Endodermal cell (in vitro differentiated cells): ENCODE data around the gene TPST2. TPM values are rescaled to one million over a fixed set of nuclear protein-coding genes. Genes with fewer than 3 reads are reported as not detected.

Experiments
- DNase-seq: peaks from one replicate; pipeline ENCODE4 v3.0.0-alpha.2; 2017
- H3K27ac ChIP-seq: 2 replicates; pipeline ENCODE4 v1.5.1; 2013; ENCODE audit warnings: mild to moderate bottlenecking, low read depth, low read length, moderate library complexity
- H3K27me3 ChIP-seq: 2 replicates; pipeline ENCODE4 v1.6.1; 2013; ENCODE audit warnings: mild to moderate bottlenecking, low read length, moderate library complexity; ENCODE audit not compliant: insufficient read depth, control insufficient read depth, poor library complexity, severe bottlenecking
- H3K36me3 ChIP-seq: 2 replicates; pipeline ENCODE4 v1.7.0; 2013; ENCODE audit warnings: mild to moderate bottlenecking, low read length, moderate library complexity; ENCODE audit not compliant: control insufficient read depth, insufficient read depth
- H3K4me1 ChIP-seq: one replicate; pipeline ENCODE4 v1.7.0; 2013; ENCODE audit warnings: low read length; ENCODE audit not compliant: control insufficient read depth, insufficient read depth
- H3K4me3 ChIP-seq: 2 replicates; pipeline ENCODE4 v1.5.1; 2013; ENCODE audit warnings: mild to moderate bottlenecking, low read length, moderate library complexity
- H3K9ac ChIP-seq: 2 replicates; pipeline ENCODE4 v1.6.1; 2013; ENCODE audit warnings: mild to moderate bottlenecking, low read length, moderate library complexity; ENCODE audit not compliant: poor library complexity, severe bottlenecking; ENCODE audit errors: extremely low read depth
- H3K9me3 ChIP-seq: 2 replicates; pipeline ENCODE4 v1.6.1; 2013; ENCODE audit warnings: mild to moderate bottlenecking, low read length, moderate library complexity; ENCODE audit not compliant: control insufficient read depth
- H3K27ac Mint-ChIP-seq: 2 replicates; pipeline ENCODE4 v1.8.0; 2020; ENCODE audit warnings: mixed read lengths
- H3K27me3 Mint-ChIP-seq: 2 replicates; pipeline ENCODE4 v1.8.0; 2021; ENCODE audit warnings: mild to moderate bottlenecking, mixed read lengths; ENCODE audit not compliant: insufficient read depth
- H3K36me3 Mint-ChIP-seq: 2 replicates; pipeline ENCODE4 v1.8.0; 2020; ENCODE audit warnings: low read depth, mixed read lengths
- H3K4me1 Mint-ChIP-seq: 2 replicates; pipeline ENCODE4 v1.8.0; 2020; ENCODE audit warnings: mixed read lengths
- H3K4me3 Mint-ChIP-seq: 2 replicates; pipeline ENCODE4 v1.8.0; 2020; ENCODE audit warnings: mild to moderate bottlenecking, moderate library complexity, mixed read lengths
- H3K9me3 Mint-ChIP-seq: 2 replicates; pipeline ENCODE4 v1.8.0; 2020; ENCODE audit warnings: mild to moderate bottlenecking, mixed read lengths
- WGBS, 2 experiments: methylation state at CpG; one replicate each; pipeline versions ENCODE4 v1.1.5 to v1.1.7; 2013; ENCODE audit warnings: missing lambda C conversion rate in 2 of 2, mixed read lengths in 1 of 2; ENCODE audit not compliant: insufficient coverage in 1 of 2, insufficient read length in 1 of 2; 5-methylcytosine and 5-hydroxymethylcytosine counted together
- total RNA-seq, 2 donors: library from RNA; stranded (reverse); fragmentation: NEBNext Ultra II Directional in 1 of 2; extraction: Animal tissue kit (Norgen Biotek cat#: 25700) in 1 of 2; gene quantifications; 2 replicates in 1 of 2; 3 replicates in 1 of 2; pipeline ENCODE4 v1.2.1, GENCODE V29; 2021
- TF ChIP-seq, protein P1 (sequence below): fragments of 200-600 bp; sonication (generic); conservative IDR thresholded peaks from 2 replicates; pipeline ENCODE4 v1.5.0; 2021; ENCODE audit warnings: antibody characterized with exemption, mild to moderate bottlenecking

The TPST2 gene
- total RNA-seq, 2 donors from 2014 or later: 38.9 to 53.2 TPM

DNA sequence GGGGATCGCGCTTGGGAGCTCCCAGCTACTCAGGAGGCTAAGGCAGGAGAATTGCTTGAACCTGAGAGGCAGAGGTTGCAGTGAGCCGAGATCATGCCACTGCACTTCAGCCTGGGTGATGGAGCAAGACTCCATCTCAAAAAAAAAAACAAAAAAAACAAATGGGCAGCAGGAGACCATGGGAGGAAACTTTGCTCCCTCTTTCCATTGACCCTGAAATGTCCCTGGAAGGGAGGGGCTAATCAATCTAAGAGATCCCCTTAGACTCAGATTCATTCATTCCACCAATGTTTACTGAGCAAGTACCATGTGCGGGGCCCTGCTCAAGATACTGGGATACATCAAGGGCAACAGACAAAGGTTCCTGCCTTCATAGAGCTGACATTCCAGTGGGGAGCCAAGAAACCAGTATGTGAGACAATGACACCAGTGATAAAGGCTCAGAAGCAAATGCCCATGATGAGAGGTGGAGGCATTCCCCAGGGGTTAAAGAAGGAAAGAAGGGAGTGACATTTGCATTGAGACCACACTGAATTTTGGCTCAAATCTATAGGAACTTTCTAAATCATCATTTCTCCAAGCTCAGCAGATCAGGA, 39.9 kb downstream of the TPST2 start:
- peaks cover 3% of the 10 kb centered on the region for H3K4me1 ChIP-seq
- H3K9me3 ChIP-seq: no peaks in the 10 kb centered on the region
- Mint-ChIP-seq H3K36me3 (peaks cover 19% of the 10 kb centered on the region), H3K9me3 (no peaks in the 10 kb centered on the region), H3K27ac (peak overlapping the region; percentile 68), H3K4me1 (peaks cover 12% of the 10 kb centered on the region), H3K27me3 (no peaks in the 10 kb centered on the region), H3K4me3 (no peak overlapping the region)
- peak overlapping the region; percentile 34 for H3K27ac ChIP-seq
- WGBS, 2 experiments: 90 to 93% methylated on average over 2 to 4 of the region's 4 CpGs
- peaks cover 7% of the 10 kb centered on the region for H3K36me3 ChIP-seq
- no peak overlapping the region for H3K4me3 ChIP-seq
- TF ChIP-seq, protein P1, sequence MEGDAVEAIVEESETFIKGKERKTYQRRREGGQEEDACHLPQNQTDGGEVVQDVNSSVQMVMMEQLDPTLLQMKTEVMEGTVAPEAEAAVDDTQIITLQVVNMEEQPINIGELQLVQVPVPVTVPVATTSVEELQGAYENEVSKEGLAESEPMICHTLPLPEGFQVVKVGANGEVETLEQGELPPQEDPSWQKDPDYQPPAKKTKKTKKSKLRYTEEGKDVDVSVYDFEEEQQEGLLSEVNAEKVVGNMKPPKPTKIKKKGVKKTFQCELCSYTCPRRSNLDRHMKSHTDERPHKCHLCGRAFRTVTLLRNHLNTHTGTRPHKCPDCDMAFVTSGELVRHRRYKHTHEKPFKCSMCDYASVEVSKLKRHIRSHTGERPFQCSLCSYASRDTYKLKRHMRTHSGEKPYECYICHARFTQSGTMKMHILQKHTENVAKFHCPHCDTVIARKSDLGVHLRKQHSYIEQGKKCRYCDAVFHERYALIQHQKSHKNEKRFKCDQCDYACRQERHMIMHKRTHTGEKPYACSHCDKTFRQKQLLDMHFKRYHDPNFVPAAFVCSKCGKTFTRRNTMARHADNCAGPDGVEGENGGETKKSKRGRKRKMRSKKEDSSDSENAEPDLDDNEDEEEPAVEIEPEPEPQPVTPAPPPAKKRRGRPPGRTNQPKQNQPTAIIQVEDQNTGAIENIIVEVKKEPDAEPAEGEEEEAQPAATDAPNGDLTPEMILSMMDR: no peak
- no peak overlapping the region for H3K9ac ChIP-seq
- DNase-seq: no peak
- H3K27me3 ChIP-seq: no peaks in the 10 kb centered on the region

DNA sequence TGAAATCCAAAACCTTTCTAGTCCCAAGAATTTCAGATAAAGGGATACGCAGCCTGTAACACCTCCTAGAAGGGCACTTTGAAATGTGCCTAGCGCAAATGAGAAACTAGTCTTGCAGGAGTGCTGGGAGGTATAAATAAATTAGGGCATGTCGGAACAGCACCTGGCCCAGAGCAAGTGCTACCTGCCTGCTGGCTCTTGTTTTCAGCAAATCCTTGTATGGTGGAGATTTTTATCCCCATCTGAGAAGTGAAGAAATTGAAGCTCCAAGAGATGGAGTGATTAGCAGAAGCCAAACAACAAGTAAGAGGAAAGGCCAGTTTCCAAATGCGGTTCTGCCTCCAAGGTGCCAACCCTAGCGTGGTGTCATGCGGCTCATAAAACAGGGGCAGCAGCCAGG, 40.9 kb downstream of the TPST2 start:
- Histone ChIP-seq H3K36me3 (peaks cover 7% of the 10 kb centered on the region), H3K27ac (no peak overlapping the region), H3K9ac (no peak overlapping the region), H3K9me3 (no peaks in the 10 kb centered on the region), H3K4me3 (no peak overlapping the region), H3K27me3 (no peaks in the 10 kb centered on the region), H3K4me1 (peaks cover 3% of the 10 kb centered on the region)
- Mint-ChIP-seq H3K36me3 (peaks cover 19% of the 10 kb centered on the region), H3K9me3 (no peaks in the 10 kb centered on the region), H3K4me3 (no peak overlapping the region), H3K27me3 (no peaks in the 10 kb centered on the region), H3K27ac (peak overlapping the region; percentile 66), H3K4me1 (peaks cover 12% of the 10 kb centered on the region)
- no peak for DNase-seq
- 96 to 98% methylated on average over 4 to 6 of the region's 6 CpGs for WGBS, 2 experiments
- TF ChIP-seq, protein P1: no peak

DNA sequence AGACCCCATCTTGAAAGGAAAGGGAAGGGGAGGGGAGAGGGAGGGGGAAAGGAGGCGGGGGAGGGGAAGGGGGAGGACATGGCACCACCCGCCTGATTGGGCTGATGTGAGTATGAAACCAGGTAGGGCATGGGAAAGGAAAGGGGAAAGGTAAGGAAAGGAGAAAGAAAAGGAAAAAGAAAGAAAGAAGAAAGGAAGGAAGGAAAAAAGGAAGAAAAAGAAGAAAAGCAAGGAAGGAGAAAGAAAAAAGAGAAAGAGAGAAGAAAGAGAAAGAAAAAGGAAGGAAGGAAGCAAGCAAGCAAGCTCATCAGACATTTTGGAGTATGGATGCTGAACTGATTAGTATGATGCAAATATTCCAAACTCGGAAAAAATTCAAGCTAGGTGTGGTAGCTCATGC, 41.6 kb downstream of the TPST2 start:
- peaks cover 12% of the 10 kb centered on the region for H3K4me1 Mint-ChIP-seq
- no peak overlapping the region for H3K27ac Mint-ChIP-seq
- Histone ChIP-seq H3K9ac (no peak overlapping the region), H3K36me3 (peaks cover 7% of the 10 kb centered on the region), H3K27ac (no peak overlapping the region), H3K9me3 (no peaks in the 10 kb centered on the region), H3K4me1 (peaks cover 3% of the 10 kb centered on the region), H3K4me3 (no peak overlapping the region), H3K27me3 (no peaks in the 10 kb centered on the region)
- TF ChIP-seq, protein P1: no peak
- no peaks in the 10 kb centered on the region for H3K9me3 Mint-ChIP-seq
- 70 to 95% methylated on average over 2 to 3 of the region's 3 CpGs for WGBS, 2 experiments
- no peak for DNase-seq
- no peak overlapping the region for H3K4me3 Mint-ChIP-seq
- H3K27me3 Mint-ChIP-seq: no peaks in the 10 kb centered on the region
- H3K36me3 Mint-ChIP-seq: peaks cover 22% of the 10 kb centered on the region
